ENCODE measurements around the gene AIRE.
"Not testable (repeated sequence)": the region's sequence is repeated elsewhere in the genome, so short reads cannot be mapped to it uniquely, and the experiment has no call there.

The AIRE gene

GRCh38 chr21:44285138-44285992 lies at the start of gene AIRE:
Gene AIRE (plus strand): TSS chr21:44285876. CDS start chr21:44286007, 131 bp downstream.
- no peak for DNase-seq (ENCODE audit: low spot score)

GRCh38 chr21:44240353-44240752 lies 45.3 kb upstream of the AIRE start:
- not testable (repeated sequence) for DNase-seq (ENCODE audit: low spot score)

- not testable (repeated sequence) for DNase-seq (ENCODE audit: low spot score)
Measured at GRCh38 chr21:44240842-44241241, 44.8 kb upstream of the AIRE start, which contains the start of gene ICOSLG. Gene ICOSLG (minus strand): TSS chr21:44240943. CDS start chr21:44240817, 126 bp downstream.

GRCh38 chr21:44241281-44241680 lies 44.4 kb upstream of the AIRE start:
- DNase-seq (ENCODE audit: low spot score), result not testable (repeated sequence)

GRCh38 chr21:44243980-44244379 lies 41.7 kb upstream of the AIRE start:
- not testable (repeated sequence) for DNase-seq (ENCODE audit: low spot score)

GRCh38 chr21:44247904-44248303 lies 37.8 kb upstream of the AIRE start:
- not testable (repeated sequence) for DNase-seq (ENCODE audit: low spot score)

GRCh38 chr21:44249204-44250037 lies 36.3 kb upstream of the AIRE start:
- not testable (repeated sequence) for DNase-seq (ENCODE audit: low spot score)

- no peak for DNase-seq (ENCODE audit: low spot score)
Measured at GRCh38 chr21:44253832-44254710, 31.6 kb upstream of the AIRE start.

- no peak for DNase-seq (ENCODE audit: low spot score)
Measured at GRCh38 chr21:44255511-44255981, 30.1 kb upstream of the AIRE start.

GRCh38 chr21:44258056-44258725 lies 27.5 kb upstream of the AIRE start:
- no peak for DNase-seq (ENCODE audit: low spot score)

- DNase-seq (ENCODE audit: low spot score), result no peak
Measured at GRCh38 chr21:44259082-44259705, 26.5 kb upstream of the AIRE start.

GRCh38 chr21:44260066-44260465 lies 25.6 kb upstream of the AIRE start:
- DNase-seq (ENCODE audit: low spot score), result no peak

- no peak for DNase-seq (ENCODE audit: low spot score)
Measured at GRCh38 chr21:44260791-44261631, 24.7 kb upstream of the AIRE start.

- DNase-seq (ENCODE audit: low spot score), result no peak
Measured at GRCh38 chr21:44261675-44262295, 23.9 kb upstream of the AIRE start, which contains the start of gene DNMT3L. Gene DNMT3L (minus strand): TSS chr21:44261897. CDS start chr21:44261259, 638 bp downstream.

- no peak for DNase-seq (ENCODE audit: low spot score)
Measured at GRCh38 chr21:44262338-44263056, 23.2 kb upstream of the AIRE start.

GRCh38 chr21:44263221-44263760 lies 22.4 kb upstream of the AIRE start:
- DNase-seq (ENCODE audit: low spot score), result no peak

GRCh38 chr21:44263768-44264167 lies 21.9 kb upstream of the AIRE start:
- no peak for DNase-seq (ENCODE audit: low spot score)

GRCh38 chr21:44265734-44266270 lies 19.9 kb upstream of the AIRE start:
- DNase-seq (ENCODE audit: low spot score), result no peak

Data from NAMALWA (cell line).